HepG2 (cell line): ENCODE results near the gene LAMC1. TPM values are rescaled to one million over a fixed set of nuclear protein-coding genes. Genes with fewer than 3 reads are reported as not detected.

ENCODE experiments used
- ATAC-seq: fragments of 200-7000 bp; cut with Tn5 transposase; 3 replicates; pipeline ENCODE4 v1.9.1; 2020; ENCODE audit warnings: mild to moderate bottlenecking, moderate library complexity
- BruUV-seq: library from RNA; stranded (reverse); fragments of 400-500 nt; replicated peaks from 2 replicates; lab custom pipeline; 2021; lab: Mats Ljungman, UMichigan
- CTCF ChIA-PET: fragments of 300-600 bp; formaldehyde crosslinking; extraction: SDS; loops from one replicate; lab custom pipeline; 2021; ENCODE audit warnings: low total read pairs, inconsistent platforms, low intra/inter-chr PET ratio; lab: Yijun Ruan, JAX
- POLR2A ChIA-PET: fragments of 350-600 bp; sonication (Branson Sonifier 250); formaldehyde crosslinking; loops from one replicate; lab custom pipeline; 2020; ENCODE audit warnings: antibody characterized with exemption, inconsistent platforms; lab: Yijun Ruan, JAX
- DNase-seq: peaks from one replicate; pipeline ENCODE4 v3.0.0-alpha.2; 2015; ENCODE audit warnings: low spot score
- FAIRE-seq: peaks from 3 replicates; lab custom pipeline; 2011; peaks lifted over from hg19 to GRCh38; lab: Jason Lieb, UNC
- H2AFZ ChIP-seq: one replicate; pipeline ENCODE4 v1.6.1; 2011; ENCODE audit warnings: low read length, inconsistent platforms
- H3K27ac ChIP-seq: fragments of 300-600 bp; 3 replicates; pipeline ENCODE4 v1.8.0; 2011; ENCODE audit warnings: mixed run types, mild to moderate bottlenecking, mixed read lengths, low read length, inconsistent platforms; ENCODE audit not compliant: insufficient read depth; ENCODE audit errors: extremely low read length
- H3K27me3 ChIP-seq, 2 experiments: fragments of 200-600 bp in 1 of 2; 2 replicates in 1 of 2; 3 replicates in 1 of 2; pipeline versions ENCODE4 v1.6.0 to v1.8.0; 2011; ENCODE audit warnings: low read length in 2 of 2, mild to moderate bottlenecking in 2 of 2, moderate library complexity in 2 of 2, inconsistent platforms in 1 of 2; ENCODE audit not compliant: insufficient read depth in 2 of 2, control insufficient read depth in 1 of 2
- H3K36me3 ChIP-seq, 2 experiments: fragments of 200-600 bp in 1 of 2; replicated peaks in 1 of 2; 2 replicates in 1 of 2; 3 replicates in 1 of 2; pipeline versions ENCODE4 v1.5.1 to v1.8.0; 2011; ENCODE audit warnings: low read length in 2 of 2, inconsistent platforms in 1 of 2; ENCODE audit not compliant: insufficient read depth in 2 of 2, control insufficient read depth in 1 of 2
- H3K4me1 ChIP-seq: 2 replicates; pipeline ENCODE4 v1.5.1; 2012; ENCODE audit warnings: low read length, inconsistent platforms; ENCODE audit not compliant: insufficient read depth
- H3K4me2 ChIP-seq: 2 replicates; pipeline ENCODE4 v1.6.0; 2011; ENCODE audit warnings: low read depth, low read length, inconsistent platforms
- H3K4me3 ChIP-seq, 3 experiments: fragments of 200-600 bp in 1 of 3; sonication (generic), shearing (Covaris generic) in 1 of 3; replicated peaks in 1 of 3; 2 replicates each; pipeline ENCODE4 v1.5.1; 2011 to 2016; ENCODE audit warnings: low read length in 3 of 3, inconsistent platforms in 2 of 3, low read depth in 2 of 3, mild to moderate bottlenecking in 2 of 3, control low read depth in 1 of 3, mixed read lengths in 1 of 3; ENCODE audit not compliant: insufficient read depth in 1 of 3
- H3K79me2 ChIP-seq: one replicate; pipeline ENCODE4 v1.6.1; 2011; ENCODE audit warnings: low read length, inconsistent platforms; ENCODE audit not compliant: insufficient read depth
- H3K9ac ChIP-seq: 2 replicates; pipeline ENCODE4 v1.6.0; 2011; ENCODE audit warnings: mild to moderate bottlenecking, low read depth, low read length, inconsistent platforms; ENCODE audit not compliant: insufficient read depth
- H3K9me3 ChIP-seq: 2 replicates; pipeline ENCODE4 v1.5.1; 2012; ENCODE audit warnings: mild to moderate bottlenecking, low read length
- H4K20me1 ChIP-seq: 2 replicates; pipeline ENCODE4 v1.6.0; 2011; ENCODE audit warnings: inconsistent platforms, mild to moderate bottlenecking, low read length, moderate library complexity; ENCODE audit not compliant: insufficient read depth
- ATAD3A ChIP-seq: sonication (generic); formaldehyde crosslinking; IDR thresholded peaks from 2 replicates; pipeline ENCODE4 v1.4.0; 2020; ENCODE audit warnings: missing genetic modification reagents
- CBX2 ChIP-seq, 2 experiments: fragments of 200-600 bp in 1 of 2; sonication (generic); formaldehyde crosslinking in 1 of 2; IDR thresholded peaks; 2 replicates each; pipeline versions ENCODE4 v1.7.0 to v1.8.1; 2018 to 2022; ENCODE audit warnings: low read depth in 2 of 2, low read length in 1 of 2, mild to moderate bottlenecking in 1 of 2, missing genetic modification reagents in 1 of 2
- CREBL2 ChIP-seq: sonication (generic); formaldehyde crosslinking; IDR thresholded peaks from 2 replicates; pipeline ENCODE4 v1.8.1; 2023; ENCODE audit warnings: missing genetic modification reagents, mild to moderate bottlenecking, borderline replicate concordance
- MZF1 ChIP-seq: sonication (generic); formaldehyde crosslinking; IDR thresholded peaks from 2 replicates; pipeline ENCODE4 v1.8.1; 2023; ENCODE audit warnings: mild to moderate bottlenecking, missing genetic modification reagents, borderline replicate concordance
- NFE2L1 ChIP-seq: sonication (generic); formaldehyde crosslinking; IDR thresholded peaks from 2 replicates; pipeline ENCODE4 v1.4.0; 2020; ENCODE audit warnings: missing genetic modification reagents, mild to moderate bottlenecking, borderline replicate concordance
- PBX2 ChIP-seq: IDR thresholded peaks from 2 replicates; pipeline ENCODE4 v1.6.1; 2016; ENCODE audit warnings: control low read depth
- RBM39 ChIP-seq: fragments of 200-400 bp; formaldehyde crosslinking; IDR thresholded peaks from one replicate; pipeline ENCODE4 v1.6.1; 2018; ENCODE audit warnings: antibody characterized with exemption, mild to moderate bottlenecking, low read depth, low read length; ENCODE audit not compliant: poor library complexity, severe bottlenecking
- RORA ChIP-seq: sonication (generic); formaldehyde crosslinking; IDR thresholded peaks from 2 replicates; pipeline ENCODE4 v1.5.0; 2020; ENCODE audit warnings: mild to moderate bottlenecking, missing genetic modification reagents, moderate library complexity
- SP140L ChIP-seq: sonication (generic); formaldehyde crosslinking; IDR thresholded peaks from 2 replicates; pipeline ENCODE4 v1.4.0; 2020; ENCODE audit warnings: missing genetic modification reagents, borderline replicate concordance
- SP4 ChIP-seq: sonication (generic); formaldehyde crosslinking; IDR thresholded peaks from 2 replicates; pipeline ENCODE4 v1.8.1; 2023; ENCODE audit warnings: mild to moderate bottlenecking, missing genetic modification reagents
- SRSF4 ChIP-seq: fragments of 200-400 bp; formaldehyde crosslinking; IDR thresholded peaks from one replicate; pipeline ENCODE4 v1.6.1; 2018; ENCODE audit warnings: mild to moderate bottlenecking, low read depth, low read length, moderate library complexity; ENCODE audit not compliant: poor library complexity, severe bottlenecking
- TEF ChIP-seq: sonication (generic); formaldehyde crosslinking; IDR thresholded peaks from 2 replicates; pipeline ENCODE4 v1.5.0; 2020; ENCODE audit warnings: missing genetic modification reagents
- ZBTB2 ChIP-seq: sonication (generic); formaldehyde crosslinking; IDR thresholded peaks from 2 replicates; pipeline ENCODE4 v1.8.0; 2022; ENCODE audit warnings: low read depth, missing genetic modification reagents
- ZNF124 ChIP-seq: sonication (generic); formaldehyde crosslinking; IDR thresholded peaks from 2 replicates; pipeline ENCODE4 v1.4.0; 2020; ENCODE audit warnings: missing genetic modification reagents
- ZNF432 ChIP-seq: sonication (generic); formaldehyde crosslinking; IDR thresholded peaks from 2 replicates; pipeline ENCODE4 v1.5.0; 2020; ENCODE audit warnings: missing genetic modification reagents, mild to moderate bottlenecking, borderline replicate concordance
- ZNF598 ChIP-seq: sonication (generic); formaldehyde crosslinking; IDR thresholded peaks from 2 replicates; pipeline ENCODE4 v1.5.1; 2020; ENCODE audit warnings: mild to moderate bottlenecking, missing genetic modification reagents, borderline replicate concordance
- ZNF691 ChIP-seq: sonication (generic); formaldehyde crosslinking; IDR thresholded peaks from 2 replicates; pipeline ENCODE4 v1.4.0; 2020; ENCODE audit warnings: missing genetic modification reagents, low read depth, mild to moderate bottlenecking, borderline replicate concordance
- ZNF781 ChIP-seq: sonication (generic); formaldehyde crosslinking; IDR thresholded peaks from 2 replicates; pipeline ENCODE4 v1.5.1; 2020; ENCODE audit warnings: borderline replicate concordance, mild to moderate bottlenecking, missing genetic modification reagents; ENCODE audit errors: not compliant biosample characterization
- WGBS: methylation state at CpG from one replicate; pipeline ENCODE4 v1.1.6; 2017; ENCODE audit warnings: low lambda C conversion rate; 5-methylcytosine and 5-hydroxymethylcytosine counted together
- in situ Hi-C: cut with HindIII; loops from 2 replicates; pipeline ENCODE4 v1.10.0; 2017; ENCODE audit warnings: low pct_unique_long_range_greater_than_20kb; ENCODE audit not compliant: extremely low pct_ligation_motif_present
- intact Hi-C: fragments of 100-400 bp; cut with micrococcal nuclease; formaldehyde crosslinking; loops from one replicate; pipeline ENCODE4 v1.10.0; 2022; ENCODE audit not compliant: unreplicated experiment
- polyA plus RNA-seq, 8 experiments: library from polyadenylated mRNA; depleted of rRNA in 3 of 8; stranded (reverse) in 7 of 8; unstranded in 1 of 8; fragments of >200 nt; fragmentation: Illumina TruSeq in 4 of 8; extraction: Trizol in 4 of 8; gene quantifications; 2 replicates each; pipeline versions ENCODE4 v1.2.1 to v1.2.3, GENCODE V29; 2011 to 2016; ENCODE audit warnings: low read depth in 4 of 8, missing spikeins in 1 of 8, mixed read lengths in 1 of 8; ENCODE audit not compliant: insufficient read depth in 1 of 8
- total RNA-seq, 5 experiments: library from RNA; depleted of rRNA; stranded (reverse); fragments of >200 nt; fragmentation: Illumina TruSeq; extraction: Trizol; gene quantifications; 2 replicates each; pipeline ENCODE4 v1.2.3, GENCODE V29; 2016; ENCODE audit warnings: low read depth in 1 of 5

Gene LAMC1
- total and polyA plus RNA-seq, 2 of the 13 experiments (the other 11 are each of a cell fraction or from before 2014, with no cell fraction given) = 58.5 to 137 TPM

GRCh38 chr1:182974506-182975191, 48.6 kb upstream of the LAMC1 start:
- CTCF ChIA-PET = no interaction called here
- H3K4me1 ChIP-seq = no peaks in the 10 kb centered on the region
- no TSS peak for BruUV-seq
- no peaks in the 10 kb centered on the region for H3K79me2 ChIP-seq
- 1% methylated on average over 2 of the region's 2 CpGs for WGBS
- POLR2A ChIA-PET = no interaction called here
- ATAC-seq (no peak), FAIRE-seq (no peak), DNase-seq (no peak)
- in situ Hi-C loops = no loop called here
- no peak overlapping the region for H3K27ac ChIP-seq
- intact Hi-C loops = no loop called here
- H3K9me3 ChIP-seq = no peaks in the 10 kb centered on the region
- H3K9ac ChIP-seq = no peak overlapping the region
- no peak overlapping the region for H3K4me3 ChIP-seq
- no peak overlapping the region for H2AFZ ChIP-seq
- H4K20me1 ChIP-seq = no peaks in the 10 kb centered on the region
- no peaks in the 10 kb centered on the region; a peak in 2 of 5 replicates for H3K27me3 ChIP-seq
- no peaks in the 10 kb centered on the region for H3K36me3 ChIP-seq
- TF ChIP-seq RBM39 (no peak), ATAD3A (no peak), CBX2 (IDR thresholded peaks at IDR 0.05; ENCODE audit: low read depth, low read length) (no peak), CBX2 (CRISPR knock-in tag; IDR thresholded peaks at IDR 0.05; ENCODE audit: low read depth) (no peak), ZNF781 (CRISPR knock-in tag) (no peak), PBX2 (CRISPR knock-in tag) (no peak), ZNF124 (CRISPR knock-in tag) (no peak), SRSF4 (no peak), ZBTB2 (no peak), RORA (CRISPR knock-in tag) (no peak), SP4 (no peak), CREBL2 (CRISPR knock-in tag) (no peak), MZF1 (no peak), ZNF432 (no peak), SP140L (CRISPR knock-in tag) (no peak), ZNF691 (CRISPR knock-in tag) (no peak), NFE2L1 (CRISPR knock-in tag) (no peak), ZNF598 (CRISPR knock-in tag) (no peak), TEF (CRISPR knock-in tag) (no peak)
- H3K4me2 ChIP-seq = no peak overlapping the region
